ENCODE measurements around the gene PPOX. TPM values are rescaled to one million over a fixed set of nuclear protein-coding genes. Genes with fewer than 3 reads are reported as not detected.
A peak's percentile ranks its signal among the peaks of the same experiment; 100 is the strongest.

PPOX gene
- total RNA-seq, 2 donors from 2014 or later = 18.2 to 33.6 TPM

GRCh38 chr1:161161652-161162051 is 4.6 kb upstream of the PPOX start:
- ATAC-seq (ENCODE audit: insufficient number of reproducible peaks, low FRiP score, low read depth) = no peak
- H3K4me3 ChIP-seq = no peak overlapping the region
- no peak overlapping the region for H3K27ac ChIP-seq
- TF ChIP-seq CTCF (IDR thresholded peaks at IDR 0.05) = no peak
- peaks cover 23 to 38% of the 10 kb centered on the region in 2 donors for H3K4me1 ChIP-seq (ENCODE audit: control insufficient read depth in 1 of 2, low read depth in 2 of 2)
- H3K9me3 ChIP-seq = no peaks in the 10 kb centered on the region
- peaks cover 7% of the 10 kb centered on the region for H3K36me3 ChIP-seq
- no peak for DNase-seq (ENCODE audit: low spot score)
- no peaks in the 10 kb centered on the region for H3K27me3 ChIP-seq (replicated peaks; ENCODE audit: insufficient read depth)

- Histone ChIP-seq H3K36me3 (peaks cover 7% of the 10 kb centered on the region), H3K4me3 (no peak overlapping the region), H3K4me1 (ENCODE audit: control insufficient read depth in 1 of 2, low read depth in 2 of 2) (peaks cover 26 to 42% of the 10 kb centered on the region in 2 donors), H3K27ac (no peak overlapping the region), H3K27me3 (replicated peaks; ENCODE audit: insufficient read depth) (no peaks in the 10 kb centered on the region), H3K9me3 (no peaks in the 10 kb centered on the region)
- ATAC-seq (ENCODE audit: insufficient number of reproducible peaks, low FRiP score, low read depth) = no peak
- no peak for TF ChIP-seq CTCF (IDR thresholded peaks at IDR 0.05)
- DNase-seq (ENCODE audit: low spot score) = no peak
Observed at GRCh38 chr1:161162052-161162451, 4.2 kb upstream of the PPOX start.

GRCh38 chr1:161162806-161163205 is 3.4 kb upstream of the PPOX start:
- Histone ChIP-seq H3K27me3 (replicated peaks; ENCODE audit: insufficient read depth) (no peaks in the 10 kb centered on the region), H3K9me3 (no peaks in the 10 kb centered on the region), H3K36me3 (peaks cover 7% of the 10 kb centered on the region), H3K27ac (no peak overlapping the region), H3K4me1 (ENCODE audit: control insufficient read depth in 1 of 2, low read depth in 2 of 2) (peaks cover 29 to 50% of the 10 kb centered on the region in 2 donors), H3K4me3 (no peak overlapping the region)
- DNase-seq (ENCODE audit: low spot score) (no peak), ATAC-seq (ENCODE audit: insufficient number of reproducible peaks, low FRiP score, low read depth) (no peak)
- TF ChIP-seq CTCF (IDR thresholded peaks at IDR 0.05) = no peak

GRCh38 chr1:161163793-161164192 is 2.4 kb upstream of the PPOX start:
- Histone ChIP-seq H3K36me3 (peaks cover 3% of the 10 kb centered on the region), H3K9me3 (no peaks in the 10 kb centered on the region), H3K27ac (no peak overlapping the region), H3K4me1 (ENCODE audit: control insufficient read depth in 1 of 2, low read depth in 2 of 2) (peaks cover 29 to 49% of the 10 kb centered on the region in 2 donors), H3K4me3 (no peak overlapping the region), H3K27me3 (replicated peaks; ENCODE audit: insufficient read depth) (no peaks in the 10 kb centered on the region)
- TF ChIP-seq CTCF (IDR thresholded peaks at IDR 0.05) = no peak
- no peak for ATAC-seq (ENCODE audit: insufficient number of reproducible peaks, low FRiP score, low read depth)
- no peak for DNase-seq (ENCODE audit: low spot score)

GRCh38 chr1:161164901-161165610 is 1.2 kb upstream of the PPOX start:
- Histone ChIP-seq H3K4me3 (peak overlapping the region; percentile 75), H3K4me1 (ENCODE audit: control insufficient read depth in 1 of 2, low read depth in 2 of 2) (peaks cover 27 to 43% of the 10 kb centered on the region in 2 donors), H3K9me3 (no peaks in the 10 kb centered on the region), H3K27ac (peak overlapping the region; percentile 89), H3K27me3 (replicated peaks; ENCODE audit: insufficient read depth) (no peaks in the 10 kb centered on the region), H3K36me3 (peaks cover 7% of the 10 kb centered on the region)
- DNase-seq (ENCODE audit: low spot score) (no peak), ATAC-seq (ENCODE audit: insufficient number of reproducible peaks, low FRiP score, low read depth) (no peak)
- TF ChIP-seq CTCF (IDR thresholded peaks at IDR 0.05) = no peak

Measured in thoracic aorta (tissue), 2 donors.